Brain microvascular endothelial cell (primary cell): Measurements from ENCODE around the gene USP2.

ENCODE experiments used
- DNase-seq: peaks from one replicate; pipeline ENCODE4 v3.0.0-alpha.2; 2020
- H3K27ac ChIP-seq: fragments of 250-450 bp; sonication (Bioruptor Pico); 2 replicates; pipeline ENCODE4 v1.5.1; 2020; ENCODE audit warnings: mild to moderate bottlenecking, moderate library complexity
- H3K27me3 ChIP-seq: fragments of 250-450 bp; sonication (Bioruptor Pico); replicated peaks from 2 replicates; pipeline ENCODE4 v1.5.1; 2020; ENCODE audit warnings: mild to moderate bottlenecking
- H3K36me3 ChIP-seq: fragments of 250-450 bp; sonication (Bioruptor Pico); replicated peaks from 2 replicates; pipeline ENCODE4 v1.5.1; 2020; ENCODE audit warnings: mild to moderate bottlenecking
- H3K4me3 ChIP-seq: 2 replicates; pipeline ENCODE4 v1.5.1; 2011; ENCODE audit warnings: low read depth, mild to moderate bottlenecking, control low read depth, low read length, moderate library complexity
- in situ Hi-C: cut with HindIII; loops from 2 replicates; pipeline ENCODE4 v1.10.0; 2017; ENCODE audit warnings: low sequenced_read_pairs, low pct_ligation_motif_present
- TF ChIP-seq, protein P1 (sequence below): IDR thresholded peaks from 2 replicates; pipeline ENCODE4 v1.5.1; 2011; ENCODE audit warnings: low read depth, mild to moderate bottlenecking, moderate library complexity, low read length, control low read depth, inconsistent platforms; ENCODE audit errors: missing control alignments

Gene USP2

GRCh38 chr11:119338965-119339588, 42.4 kb downstream of the USP2 start:
- no peak overlapping the region for H3K4me3 ChIP-seq
- TF ChIP-seq, protein P1, sequence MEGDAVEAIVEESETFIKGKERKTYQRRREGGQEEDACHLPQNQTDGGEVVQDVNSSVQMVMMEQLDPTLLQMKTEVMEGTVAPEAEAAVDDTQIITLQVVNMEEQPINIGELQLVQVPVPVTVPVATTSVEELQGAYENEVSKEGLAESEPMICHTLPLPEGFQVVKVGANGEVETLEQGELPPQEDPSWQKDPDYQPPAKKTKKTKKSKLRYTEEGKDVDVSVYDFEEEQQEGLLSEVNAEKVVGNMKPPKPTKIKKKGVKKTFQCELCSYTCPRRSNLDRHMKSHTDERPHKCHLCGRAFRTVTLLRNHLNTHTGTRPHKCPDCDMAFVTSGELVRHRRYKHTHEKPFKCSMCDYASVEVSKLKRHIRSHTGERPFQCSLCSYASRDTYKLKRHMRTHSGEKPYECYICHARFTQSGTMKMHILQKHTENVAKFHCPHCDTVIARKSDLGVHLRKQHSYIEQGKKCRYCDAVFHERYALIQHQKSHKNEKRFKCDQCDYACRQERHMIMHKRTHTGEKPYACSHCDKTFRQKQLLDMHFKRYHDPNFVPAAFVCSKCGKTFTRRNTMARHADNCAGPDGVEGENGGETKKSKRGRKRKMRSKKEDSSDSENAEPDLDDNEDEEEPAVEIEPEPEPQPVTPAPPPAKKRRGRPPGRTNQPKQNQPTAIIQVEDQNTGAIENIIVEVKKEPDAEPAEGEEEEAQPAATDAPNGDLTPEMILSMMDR = no peak
- no peak for DNase-seq
- H3K27ac ChIP-seq = no peak overlapping the region
- in situ Hi-C loops = no loop called here
- no peaks in the 10 kb centered on the region for H3K36me3 ChIP-seq
- peaks cover 15% of the 10 kb centered on the region for H3K27me3 ChIP-seq

DNA sequence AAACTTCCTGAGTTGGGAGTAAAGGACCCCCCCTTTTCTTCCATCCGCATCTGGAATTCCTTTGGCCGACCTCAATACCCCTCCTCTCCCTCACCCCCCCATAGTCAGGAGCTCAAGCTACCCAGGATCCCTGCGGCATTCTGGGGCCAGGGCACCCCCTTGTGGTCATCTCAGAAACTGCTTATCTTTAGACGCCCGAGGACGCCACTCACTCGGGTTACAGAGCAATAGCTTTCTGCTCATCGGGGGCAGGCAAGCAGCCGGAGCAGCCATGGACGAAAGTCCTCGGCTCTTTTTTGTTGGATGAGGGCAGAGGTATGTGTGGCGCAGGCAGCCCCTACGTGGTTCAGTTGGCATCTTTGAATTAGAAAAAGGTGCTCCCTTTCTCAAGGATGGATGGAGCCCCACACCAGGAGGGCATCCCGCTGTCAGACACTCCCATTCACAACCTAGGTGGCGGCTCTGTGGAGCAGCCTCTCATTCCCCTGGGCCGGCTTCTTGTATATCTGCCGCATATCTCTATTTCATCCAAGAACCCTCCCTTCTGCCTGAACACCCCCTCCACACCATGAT, 43.1 kb downstream of the USP2 start:
- H3K4me3 ChIP-seq = peak overlapping the region; percentile 20
- TF ChIP-seq, protein P1 = peak; percentile 89
- in situ Hi-C loops = no loop called here
- no peaks in the 10 kb centered on the region for H3K36me3 ChIP-seq
- H3K27ac ChIP-seq = no peak overlapping the region
- DNase-seq = peak; percentile 67
- peaks cover 15% of the 10 kb centered on the region for H3K27me3 ChIP-seq

GRCh38 chr11:119337581-119338317, 43.7 kb downstream of the USP2 start:
- DNase-seq = no peak
- Histone ChIP-seq H3K4me3 (peak overlapping the region; percentile 20), H3K27me3 (peaks cover 13% of the 10 kb centered on the region), H3K27ac (no peak overlapping the region), H3K36me3 (no peaks in the 10 kb centered on the region)
- in situ Hi-C loops = no loop called here
- TF ChIP-seq, protein P1 = no peak

- H3K27me3 ChIP-seq = peaks cover 12% of the 10 kb centered on the region
- H3K4me3 ChIP-seq = no peak overlapping the region
- no peaks in the 10 kb centered on the region for H3K36me3 ChIP-seq
- no peak overlapping the region for H3K27ac ChIP-seq
- TF ChIP-seq, protein P1 = no peak
- no peak for DNase-seq
- in situ Hi-C loops = no loop called here
Measured at GRCh38 chr11:119336744-119337469, 44.6 kb downstream of the USP2 start.

DNA sequence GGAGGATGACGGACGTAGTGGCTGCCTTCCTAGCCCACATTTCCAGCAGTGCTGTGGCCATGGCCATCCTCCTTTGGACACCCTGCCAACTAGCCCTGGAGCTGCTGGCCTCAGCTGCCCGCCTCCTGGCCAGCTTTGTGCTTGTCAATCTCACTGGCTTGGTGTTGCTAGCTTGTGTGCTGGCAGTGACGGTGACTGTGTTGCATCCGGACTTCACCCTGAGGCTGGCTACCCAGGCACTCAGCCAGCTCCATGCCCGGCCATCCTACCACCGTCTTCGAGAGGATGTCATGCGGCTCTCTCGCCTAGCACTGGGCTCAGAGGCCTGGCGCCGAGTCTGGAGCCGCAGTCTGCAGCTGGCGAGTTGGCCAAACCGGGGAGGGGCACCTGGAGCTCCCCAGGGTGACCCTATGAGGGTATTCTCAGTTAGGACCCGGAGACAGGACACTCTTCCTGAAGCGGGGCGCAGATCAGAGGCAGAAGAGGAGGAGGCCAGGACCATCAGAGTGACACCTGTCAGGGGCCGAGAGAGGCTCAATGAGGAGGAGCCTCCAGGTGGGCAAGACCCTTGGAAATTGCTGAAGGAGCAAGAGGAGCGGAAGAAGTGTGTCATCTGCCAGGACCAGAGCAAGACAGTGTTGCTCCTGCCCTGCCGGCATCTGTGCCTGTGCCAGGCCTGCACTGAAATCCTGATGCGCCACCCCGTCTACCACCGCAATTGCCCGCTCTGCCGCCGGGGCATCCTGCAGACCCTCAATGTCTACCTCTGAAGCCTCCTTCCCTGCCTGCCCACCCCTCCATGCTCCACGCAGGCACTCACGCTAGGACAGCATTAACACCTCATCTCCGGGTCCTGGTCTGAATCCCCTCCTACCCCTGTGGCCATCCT, 45.6 kb downstream of the USP2 start:
- Histone ChIP-seq H3K27ac (no peak overlapping the region), H3K36me3 (no peaks in the 10 kb centered on the region), H3K27me3 (peaks cover 5% of the 10 kb centered on the region), H3K4me3 (no peak overlapping the region)
- DNase-seq = no peak
- in situ Hi-C loops = no loop called here
- TF ChIP-seq, protein P1 = no peak
